HepG2 (cell line): ENCODE results near the gene ABCA4. TPM values are rescaled to one million over a fixed set of nuclear protein-coding genes. Genes with fewer than 3 reads are reported as not detected.
A peak's percentile ranks its signal among the peaks of the same experiment; 100 is the strongest.

ENCODE experiments used
- ATAC-seq: fragments of 200-7000 bp; cut with Tn5 transposase; 3 replicates; pipeline ENCODE4 v1.9.1; 2020; ENCODE audit warnings: mild to moderate bottlenecking, moderate library complexity
- BruUV-seq: library from RNA; stranded (reverse); fragments of 400-500 nt; replicated peaks from 2 replicates; lab custom pipeline; 2021; lab: Mats Ljungman, UMichigan
- CTCF ChIA-PET: fragments of 300-600 bp; formaldehyde crosslinking; extraction: SDS; loops from one replicate; lab custom pipeline; 2021; ENCODE audit warnings: low total read pairs, inconsistent platforms, low intra/inter-chr PET ratio; lab: Yijun Ruan, JAX
- POLR2A ChIA-PET: fragments of 350-600 bp; sonication (Branson Sonifier 250); formaldehyde crosslinking; loops from one replicate; lab custom pipeline; 2020; ENCODE audit warnings: antibody characterized with exemption, inconsistent platforms; lab: Yijun Ruan, JAX
- DNase-seq: peaks from one replicate; pipeline ENCODE4 v3.0.0-alpha.2; 2015; ENCODE audit warnings: low spot score
- FAIRE-seq: peaks from 3 replicates; lab custom pipeline; 2011; peaks lifted over from hg19 to GRCh38; lab: Jason Lieb, UNC
- H2AFZ ChIP-seq: one replicate; pipeline ENCODE4 v1.6.1; 2011; ENCODE audit warnings: low read length, inconsistent platforms
- H3K27ac ChIP-seq: fragments of 300-600 bp; 3 replicates; pipeline ENCODE4 v1.8.0; 2011; ENCODE audit warnings: mixed run types, mild to moderate bottlenecking, mixed read lengths, low read length, inconsistent platforms; ENCODE audit not compliant: insufficient read depth; ENCODE audit errors: extremely low read length
- H3K27me3 ChIP-seq, 2 experiments: fragments of 200-600 bp in 1 of 2; 2 replicates in 1 of 2; 3 replicates in 1 of 2; pipeline versions ENCODE4 v1.6.0 to v1.8.0; 2011; ENCODE audit warnings: low read length in 2 of 2, mild to moderate bottlenecking in 2 of 2, moderate library complexity in 2 of 2, inconsistent platforms in 1 of 2; ENCODE audit not compliant: insufficient read depth in 2 of 2, control insufficient read depth in 1 of 2
- H3K36me3 ChIP-seq, 2 experiments: fragments of 200-600 bp in 1 of 2; replicated peaks in 1 of 2; 2 replicates in 1 of 2; 3 replicates in 1 of 2; pipeline versions ENCODE4 v1.5.1 to v1.8.0; 2011; ENCODE audit warnings: low read length in 2 of 2, inconsistent platforms in 1 of 2; ENCODE audit not compliant: insufficient read depth in 2 of 2, control insufficient read depth in 1 of 2
- H3K4me1 ChIP-seq: 2 replicates; pipeline ENCODE4 v1.5.1; 2012; ENCODE audit warnings: low read length, inconsistent platforms; ENCODE audit not compliant: insufficient read depth
- H3K4me2 ChIP-seq: 2 replicates; pipeline ENCODE4 v1.6.0; 2011; ENCODE audit warnings: low read depth, low read length, inconsistent platforms
- H3K4me3 ChIP-seq, 3 experiments: fragments of 200-600 bp in 1 of 3; sonication (generic), shearing (Covaris generic) in 1 of 3; replicated peaks in 1 of 3; 2 replicates each; pipeline ENCODE4 v1.5.1; 2011 to 2016; ENCODE audit warnings: low read length in 3 of 3, inconsistent platforms in 2 of 3, low read depth in 2 of 3, mild to moderate bottlenecking in 2 of 3, control low read depth in 1 of 3, mixed read lengths in 1 of 3; ENCODE audit not compliant: insufficient read depth in 1 of 3
- H3K79me2 ChIP-seq: one replicate; pipeline ENCODE4 v1.6.1; 2011; ENCODE audit warnings: low read length, inconsistent platforms; ENCODE audit not compliant: insufficient read depth
- H3K9ac ChIP-seq: 2 replicates; pipeline ENCODE4 v1.6.0; 2011; ENCODE audit warnings: mild to moderate bottlenecking, low read depth, low read length, inconsistent platforms; ENCODE audit not compliant: insufficient read depth
- H3K9me3 ChIP-seq: 2 replicates; pipeline ENCODE4 v1.5.1; 2012; ENCODE audit warnings: mild to moderate bottlenecking, low read length
- H4K20me1 ChIP-seq: 2 replicates; pipeline ENCODE4 v1.6.0; 2011; ENCODE audit warnings: inconsistent platforms, mild to moderate bottlenecking, low read length, moderate library complexity; ENCODE audit not compliant: insufficient read depth
- HOXA3 ChIP-seq: sonication (generic); formaldehyde crosslinking; IDR thresholded peaks from 2 replicates; pipeline ENCODE4 v1.5.0; 2020; ENCODE audit warnings: missing genetic modification reagents
- IRX3 ChIP-seq: sonication (generic); formaldehyde crosslinking; IDR thresholded peaks from 2 replicates; pipeline ENCODE4 v1.8.1; 2023; ENCODE audit warnings: mild to moderate bottlenecking, low read depth, missing genetic modification reagents, borderline replicate concordance
- MBD4 ChIP-seq: IDR thresholded peaks from 2 replicates; pipeline ENCODE4 v1.6.1; 2012; ENCODE audit warnings: low read length, inconsistent platforms, borderline replicate concordance
- MNT ChIP-seq: fragments of 450-650 bp; IDR thresholded peaks from 2 replicates; pipeline ENCODE4 v1.6.1; 2016
- NFATC3 ChIP-seq: sonication (generic); formaldehyde crosslinking; IDR thresholded peaks from 2 replicates; pipeline ENCODE4 v1.5.1; 2020; ENCODE audit warnings: mild to moderate bottlenecking, missing genetic modification reagents
- SKI ChIP-seq: fragments of 450-650 bp; IDR thresholded peaks from one replicate; pipeline ENCODE4 v1.6.1; 2018; ENCODE audit warnings: mild to moderate bottlenecking; ENCODE audit not compliant: partially characterized antibody
- ZC3H4 ChIP-seq: sonication (generic); formaldehyde crosslinking; IDR thresholded peaks from 2 replicates; pipeline ENCODE4 v1.4.0; 2020; ENCODE audit warnings: missing genetic modification reagents, borderline replicate concordance
- ZKSCAN1 ChIP-seq: fragments of 150-350 bp; IDR thresholded peaks from 2 replicates; pipeline ENCODE4 v1.6.1; 2014; ENCODE audit warnings: low read length
- ZNF687 ChIP-seq: sonication (generic); formaldehyde crosslinking; IDR thresholded peaks from 2 replicates; pipeline ENCODE4 v1.5.1; 2020; ENCODE audit warnings: mild to moderate bottlenecking, missing genetic modification reagents, moderate library complexity
- WGBS: methylation state at CpG from one replicate; pipeline ENCODE4 v1.1.6; 2017; ENCODE audit warnings: low lambda C conversion rate; 5-methylcytosine and 5-hydroxymethylcytosine counted together
- in situ Hi-C: cut with HindIII; loops from 2 replicates; pipeline ENCODE4 v1.10.0; 2017; ENCODE audit warnings: low pct_unique_long_range_greater_than_20kb; ENCODE audit not compliant: extremely low pct_ligation_motif_present
- intact Hi-C: fragments of 100-400 bp; cut with micrococcal nuclease; formaldehyde crosslinking; loops from one replicate; pipeline ENCODE4 v1.10.0; 2022; ENCODE audit not compliant: unreplicated experiment
- polyA plus RNA-seq, 8 experiments: library from polyadenylated mRNA; depleted of rRNA in 3 of 8; stranded (reverse) in 7 of 8; unstranded in 1 of 8; fragments of >200 nt; fragmentation: Illumina TruSeq in 4 of 8; extraction: Trizol in 4 of 8; gene quantifications; 2 replicates each; pipeline versions ENCODE4 v1.2.1 to v1.2.3, GENCODE V29; 2011 to 2016; ENCODE audit warnings: low read depth in 4 of 8, missing spikeins in 1 of 8, mixed read lengths in 1 of 8; ENCODE audit not compliant: insufficient read depth in 1 of 8
- total RNA-seq, 5 experiments: library from RNA; depleted of rRNA; stranded (reverse); fragments of >200 nt; fragmentation: Illumina TruSeq; extraction: Trizol; gene quantifications; 2 replicates each; pipeline ENCODE4 v1.2.3, GENCODE V29; 2016; ENCODE audit warnings: low read depth in 1 of 5

Gene ABCA4
- total and polyA plus RNA-seq, 2 of the 13 experiments (the other 11 are each of a cell fraction or from before 2014, with no cell fraction given), result 0.24 to 0.67 TPM

DNA sequence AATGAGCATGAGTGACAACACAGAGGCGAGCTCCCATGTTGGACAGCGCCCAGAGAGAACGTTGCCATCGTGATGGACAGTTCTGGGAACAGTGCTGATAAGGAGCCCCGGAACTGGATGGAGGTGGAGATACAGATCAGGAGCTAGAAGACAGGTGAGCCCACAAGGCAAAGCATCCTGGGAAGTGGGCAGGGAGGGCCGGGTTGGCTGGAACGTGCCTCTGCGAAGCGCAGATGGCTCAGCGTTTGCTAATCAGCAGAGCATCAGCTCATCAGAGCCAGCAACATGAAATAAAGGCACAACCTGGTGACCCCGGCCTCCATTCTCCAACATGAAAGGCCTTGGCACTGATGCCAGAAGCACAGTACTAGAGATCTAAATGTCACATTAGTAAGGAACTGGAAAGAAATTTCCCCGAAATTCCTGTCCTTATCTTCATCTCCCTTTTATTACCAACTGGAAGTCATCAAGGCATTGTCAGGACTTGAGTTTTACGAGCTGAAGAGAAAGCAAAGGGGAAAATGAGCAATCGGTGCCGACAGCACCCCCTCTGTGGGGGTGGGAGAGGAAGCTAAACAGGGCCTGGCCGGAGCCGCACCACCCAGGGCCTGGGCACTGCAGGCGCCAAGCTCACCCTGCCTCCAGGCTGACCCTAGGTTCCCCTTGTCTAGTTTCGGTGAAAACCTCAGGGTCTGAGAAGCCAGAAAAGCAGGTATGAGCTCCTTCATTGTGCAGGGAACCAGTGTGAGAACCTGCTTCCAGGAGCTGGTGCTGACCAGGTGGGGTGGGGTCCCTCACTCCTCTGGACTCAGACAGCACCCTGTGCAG is 19.9 kb downstream of the ABCA4 start (continued):
- peak; percentile 29 for TF ChIP-seq ZNF687 (CRISPR knock-in tag)
- TF ChIP-seq HOXA3 (CRISPR knock-in tag), result no peak

GRCh38 chr1:94100129-94100784 is 20.7 kb downstream of the ABCA4 start:
- in situ Hi-C loops, result no loop called here
- H3K79me2 ChIP-seq, result no peaks in the 10 kb centered on the region
- CTCF ChIA-PET, result no interaction called here
- WGBS, result 62% methylated on average over 5 of the region's 5 CpGs
- FAIRE-seq (no peak), ATAC-seq (no peak), DNase-seq (no peak)
- H3K27ac ChIP-seq, result no peak overlapping the region
- H3K4me3 ChIP-seq, result no peak overlapping the region
- intact Hi-C loops, result no loop called here
- BruUV-seq, result no TSS peak
- no peaks in the 10 kb centered on the region for H3K36me3 ChIP-seq
- H3K27me3 ChIP-seq, result peaks cover 0 to 11% of the 10 kb centered on the region in 2 experiments; a peak in 2 of 5 replicates
- TF ChIP-seq SKI (no peak), IRX3 (CRISPR knock-in tag) (no peak), MBD4 (no peak), NFATC3 (no peak), ZC3H4 (CRISPR knock-in tag) (no peak), ZKSCAN1 (no peak), MNT (0 out of 2 replicates have a peak, but pooled peaks have one; percentile 37)
- H4K20me1 ChIP-seq, result no peaks in the 10 kb centered on the region
- POLR2A ChIA-PET, result interaction anchor here (0.7 to 1.1 kb wide), 2 partner anchors 11 to 54 kb away, joined by 3 to 5 read pairs; no protein-coding TSS in a partner anchor
- peaks cover 70% of the 10 kb centered on the region for H3K4me1 ChIP-seq
- H3K9me3 ChIP-seq, result no peaks in the 10 kb centered on the region
- H2AFZ ChIP-seq, result no peak overlapping the region
- H3K4me2 ChIP-seq, result no peak overlapping the region
- H3K9ac ChIP-seq, result no peak overlapping the region
